Liver (tissue), 9 donors: Measurements from ENCODE around the gene ATXN1. TPM values are rescaled to one million over a fixed set of nuclear protein-coding genes. Genes with fewer than 3 reads are reported as not detected.

Experiments used
- DNase-seq: peaks from one replicate; pipeline ENCODE4 v3.0.0-alpha.2; 2017; ENCODE audit warnings: low spot score
- H3K27ac ChIP-seq, 2 donors: one replicate each; pipeline ENCODE4 v1.7.0; 2013; ENCODE audit warnings: inconsistent platforms in 2 of 2, low read length in 2 of 2, control low read depth in 1 of 2, low read depth in 1 of 2, mild to moderate bottlenecking in 1 of 2
- H3K27me3 ChIP-seq, 4 donors: one replicate each; pipeline versions ENCODE4 v1.6.1 to v1.7.0; 2013; ENCODE audit warnings: low read length in 3 of 4, inconsistent platforms in 1 of 4, mild to moderate bottlenecking in 1 of 4, moderate library complexity in 1 of 4; ENCODE audit not compliant: control insufficient read depth in 4 of 4, insufficient read depth in 4 of 4
- H3K36me3 ChIP-seq, 4 donors: one replicate each; pipeline versions ENCODE4 v1.6.1 to v1.7.0; 2013; ENCODE audit warnings: low read length in 3 of 4, mild to moderate bottlenecking in 3 of 4, low read depth in 1 of 4, moderate library complexity in 1 of 4; ENCODE audit not compliant: control insufficient read depth in 4 of 4, insufficient read depth in 3 of 4
- H3K4me1 ChIP-seq, 4 donors: one replicate each; pipeline versions ENCODE4 v1.6.1 to v1.7.0; 2013; ENCODE audit warnings: low read length in 3 of 4, mild to moderate bottlenecking in 3 of 4, moderate library complexity in 1 of 4; ENCODE audit not compliant: control insufficient read depth in 4 of 4, insufficient read depth in 4 of 4
- H3K4me3 ChIP-seq, 3 donors: one replicate each; pipeline versions ENCODE4 v1.6.1 to v1.7.0; 2013; ENCODE audit warnings: low read length in 3 of 3, control low read depth in 1 of 3, low read depth in 1 of 3, mild to moderate bottlenecking in 1 of 3
- H3K9ac ChIP-seq, 2 donors: one replicate each; pipeline ENCODE4 v1.7.0; 2013; ENCODE audit warnings: low read length in 2 of 2, mild to moderate bottlenecking in 2 of 2, moderate library complexity in 2 of 2, control low read depth in 1 of 2, low read depth in 1 of 2
- H3K9me3 ChIP-seq, 4 donors: one replicate each; pipeline versions ENCODE4 v1.6.1 to v1.7.0; 2013; ENCODE audit warnings: low read length in 3 of 4; ENCODE audit not compliant: control insufficient read depth in 4 of 4
- CTCF ChIP-seq: fragments of 150-350 bp; IDR thresholded peaks from 2 replicates; pipeline ENCODE4 v1.5.1; 2017; ENCODE audit warnings: improper control_type of control experiment, low read depth, low read length; ENCODE audit not compliant: missing input control
- EGR1 ChIP-seq, 2 donors: IDR thresholded peaks; 2 replicates each; pipeline ENCODE4 v1.6.1; 2016 to 2018; ENCODE audit warnings: antibody characterized with exemption in 2 of 2, low read depth in 2 of 2
- FOXA1 ChIP-seq: IDR thresholded peaks from 2 replicates; pipeline ENCODE4 v1.6.1; 2016; ENCODE audit warnings: antibody characterized with exemption
- FOXA2 ChIP-seq: IDR thresholded peaks from 2 replicates; pipeline ENCODE4 v1.6.1; 2016; ENCODE audit warnings: antibody characterized with exemption
- GABPA ChIP-seq, 2 donors: IDR thresholded peaks in 1 of 2; conservative IDR thresholded peaks in 1 of 2; 2 replicates each; pipeline ENCODE4 v1.6.1; 2016; ENCODE audit warnings: antibody characterized with exemption in 2 of 2, mild to moderate bottlenecking in 1 of 2, moderate library complexity in 1 of 2
- HNF4A ChIP-seq, 2 donors: conservative IDR thresholded peaks; 2 replicates each; pipeline ENCODE4 v1.6.1; 2016; ENCODE audit warnings: antibody characterized with exemption in 2 of 2, mild to moderate bottlenecking in 2 of 2
- HNF4G ChIP-seq: IDR thresholded peaks from 2 replicates; pipeline ENCODE4 v1.6.1; 2016; ENCODE audit warnings: antibody characterized with exemption
- JUND ChIP-seq, 2 donors: IDR thresholded peaks; 2 replicates each; pipeline ENCODE4 v1.6.1; 2016; ENCODE audit warnings: antibody characterized with exemption in 2 of 2
- MAX ChIP-seq: IDR thresholded peaks from 2 replicates; pipeline ENCODE4 v1.6.1; 2016; ENCODE audit warnings: antibody characterized with exemption
- NR2F2 ChIP-seq: IDR thresholded peaks from 2 replicates; pipeline ENCODE4 v1.6.1; 2016; ENCODE audit warnings: antibody characterized with exemption
- RAD21 ChIP-seq, 2 donors: IDR thresholded peaks; 2 replicates each; pipeline ENCODE4 v1.6.1; 2016; ENCODE audit warnings: antibody characterized with exemption in 2 of 2, mild to moderate bottlenecking in 2 of 2
- REST ChIP-seq: IDR thresholded peaks from 2 replicates; pipeline ENCODE4 v1.6.1; 2016; ENCODE audit warnings: antibody characterized with exemption, mild to moderate bottlenecking
- RXRA ChIP-seq, 2 donors: IDR thresholded peaks; 2 replicates each; pipeline ENCODE4 v1.6.1; 2017 to 2018; ENCODE audit warnings: antibody characterized with exemption in 2 of 2, mild to moderate bottlenecking in 1 of 2
- SP1 ChIP-seq: IDR thresholded peaks from 2 replicates; pipeline ENCODE4 v1.6.1; 2018; ENCODE audit warnings: antibody characterized with exemption, mild to moderate bottlenecking
- TAF1 ChIP-seq: conservative IDR thresholded peaks from 2 replicates; pipeline ENCODE4 v1.6.1; 2016; ENCODE audit warnings: antibody characterized with exemption, mild to moderate bottlenecking
- YY1 ChIP-seq: IDR thresholded peaks from 2 replicates; pipeline ENCODE4 v1.6.1; 2016; ENCODE audit warnings: antibody characterized with exemption, mild to moderate bottlenecking
- ZBTB33 ChIP-seq: IDR thresholded peaks from 2 replicates; pipeline ENCODE4 v1.6.1; 2016; ENCODE audit warnings: antibody characterized with exemption
- WGBS: extraction: QIAGEN DNeasy Blood & Tissue Kit; methylation state at CpG from one replicate; pipeline ENCODE4 v1.1.7; 2013; 5-methylcytosine and 5-hydroxymethylcytosine counted together
- polyA plus RNA-seq, 2 donors: library from polyadenylated mRNA; stranded (reverse) in 1 of 2; unstranded in 1 of 2; fragments of 200-250 nt in 1 of 2; fragments of >200 nt in 1 of 2; fragmentation: Nextera tagmentation in 1 of 2; extraction: Ambion mirVana in 1 of 2; gene quantifications; one replicate each; pipeline versions ENCODE4 v1.2.1 to v1.2.3, GENCODE V29; 2013 to 2015
- total RNA-seq, 2 donors: library from RNA; depleted of rRNA; stranded (reverse); fragments of >200 nt; gene quantifications; one replicate each; pipeline ENCODE4 v1.2.3, GENCODE V29; 2014
- donor health status: healthy.
- donor health status: healthy.
- donor health status: healthy.
- donor health status: healthy.
- donor health status: healthy.

ATXN1 gene
- total and polyA plus RNA-seq, 4 donors = 4.3 to 29.7 (median 8.2) TPM

- no peak overlapping the region for H3K27ac ChIP-seq
- WGBS = 93% methylated on average over 6 of the region's 6 CpGs
- H3K4me3 ChIP-seq = no peak overlapping the region
- H3K4me1 ChIP-seq = peaks cover 0 to 2% (median 0%) of the 10 kb centered on the region in 4 donors
- TF ChIP-seq HNF4A (conservative IDR thresholded peaks at IDR 0.05) = no peak
- TF ChIP-seq NR2F2 = no peak
- no peak for TF ChIP-seq FOXA1
- TF ChIP-seq RAD21 (IDR thresholded peaks at IDR 0.05) = no peak
- no peak for TF ChIP-seq HNF4G
- TF ChIP-seq TAF1 = no peak
- no peak for TF ChIP-seq SP1
- TF ChIP-seq REST = no peak
- no peak for TF ChIP-seq RXRA (IDR thresholded peaks at IDR 0.05)
- no peak for TF ChIP-seq JUND (IDR thresholded peaks at IDR 0.05)
- TF ChIP-seq FOXA2 = no peak
- no peak for TF ChIP-seq YY1
- no peak for TF ChIP-seq CTCF
- no peak for TF ChIP-seq ZBTB33
- TF ChIP-seq GABPA (IDR thresholded peaks at IDR 0.05 in 1 of 2, conservative IDR thresholded peaks at IDR 0.05 in 1 of 2) = no peak
- TF ChIP-seq EGR1 (IDR thresholded peaks at IDR 0.05; ENCODE audit: low read depth in 2 of 2) = no peak
- no peak for TF ChIP-seq MAX
- H3K27me3 ChIP-seq = no peaks in the 10 kb centered on the region
- H3K36me3 ChIP-seq = peaks cover 0 to 17% (median 2%) of the 10 kb centered on the region in 4 donors
- no peaks in the 10 kb centered on the region for H3K9me3 ChIP-seq
- DNase-seq = no peak
- H3K9ac ChIP-seq = no peak overlapping the region
These were observed 273.1 kb downstream of the ATXN1 start for GRCh38 chr6:16487996-16488674.
